ENCODE data around the gene KNDC1.

KNDC1 gene

GRCh38 chr10:133114251-133114650 is 45.8 kb upstream of the KNDC1 start:
- Histone ChIP-seq H3K36me3 (ENCODE audit: control insufficient read depth in 2 of 2, insufficient read depth in 1 of 2, low read length in 2 of 2) (no peaks in the 10 kb centered on the region), H3K4me1 (ENCODE audit: control insufficient read depth, insufficient read depth, low read length) (no peaks in the 10 kb centered on the region), H3K4me3 (ENCODE audit: low read depth, low read length) (no peak overlapping the region), H3K27ac (ENCODE audit: extremely low read depth, low read depth, low read length) (no peak overlapping the region), H3K9me3 (ENCODE audit: control insufficient read depth, insufficient read depth, low read depth, low read length) (no peaks in the 10 kb centered on the region)
- TF ChIP-seq ZNF148 (tag by site-specific recombination; IDR thresholded peaks at IDR 0.05; ENCODE audit: borderline replicate concordance) (no peak), ZNF169 (tag by site-specific recombination; IDR thresholded peaks at IDR 0.05) (no peak), ZBTB8A (tag by site-specific recombination; IDR thresholded peaks at IDR 0.05) (no peak), YY1 (tag by site-specific recombination; IDR thresholded peaks at IDR 0.05) (no peak), ZNF211 (tag by site-specific recombination; IDR thresholded peaks at IDR 0.05; ENCODE audit: low read depth) (no peak), SALL2 (tag by site-specific recombination; IDR thresholded peaks at IDR 0.05; ENCODE audit: borderline replicate concordance) (no peak)
- ChIA-PET POLR2A (no interaction called here), CTCF (interaction anchor here (1.1 kb wide), 1 partner anchor 11 kb away, joined by 4 read pairs; no protein-coding TSS in a partner anchor)

- Histone ChIP-seq H3K9me3 (ENCODE audit: control insufficient read depth, insufficient read depth, low read depth, low read length) (no peaks in the 10 kb centered on the region), H3K27ac (ENCODE audit: extremely low read depth, low read depth, low read length) (no peak overlapping the region), H3K36me3 (ENCODE audit: control insufficient read depth in 2 of 2, insufficient read depth in 1 of 2, low read length in 2 of 2) (no peaks in the 10 kb centered on the region), H3K4me3 (ENCODE audit: low read depth, low read length) (no peak overlapping the region), H3K4me1 (ENCODE audit: control insufficient read depth, insufficient read depth, low read length) (no peaks in the 10 kb centered on the region)
- CTCF ChIA-PET: no interaction called here
- POLR2A ChIA-PET: no interaction called here
- TF ChIP-seq PBX3 (CRISPR knock-in tag; IDR thresholded peaks at IDR 0.05) (no peak), ZNF132 (tag by site-specific recombination; IDR thresholded peaks at IDR 0.05; ENCODE audit: borderline replicate concordance) (no peak), ZNF621 (tag by site-specific recombination; IDR thresholded peaks at IDR 0.05) (no peak), ZNF747 (tag by site-specific recombination; IDR thresholded peaks at IDR 0.05) (no peak), PRDM1 (tag by site-specific recombination; IDR thresholded peaks at IDR 0.05) (no peak)
These were observed 45.1 kb upstream of the KNDC1 start for GRCh38 chr10:133114726-133115452.

- CTCF ChIA-PET: no interaction called here
- no peaks in the 10 kb centered on the region for H3K4me1 ChIP-seq (ENCODE audit: control insufficient read depth, insufficient read depth, low read length)
- no peaks in the 10 kb centered on the region for H3K36me3 ChIP-seq (ENCODE audit: control insufficient read depth in 2 of 2, insufficient read depth in 1 of 2, low read length in 2 of 2)
- no peaks in the 10 kb centered on the region for H3K9me3 ChIP-seq (ENCODE audit: control insufficient read depth, insufficient read depth, low read depth, low read length)
- H3K27ac ChIP-seq (ENCODE audit: extremely low read depth, low read depth, low read length): no peak overlapping the region
- H3K4me3 ChIP-seq (ENCODE audit: low read depth, low read length): no peak overlapping the region
- POLR2A ChIA-PET: no interaction called here
- TF ChIP-seq ZNF18 (tag by site-specific recombination; IDR thresholded peaks at IDR 0.05) (no peak), ZNF555 (tag by site-specific recombination; conservative IDR thresholded peaks at IDR 0.05) (no peak), ZNF121 (tag by site-specific recombination; IDR thresholded peaks at IDR 0.05) (no peak), ZNF423 (tag by site-specific recombination; IDR thresholded peaks at IDR 0.05) (no peak), ZNF654 (tag by site-specific recombination; IDR thresholded peaks at IDR 0.05; ENCODE audit: low read depth) (no peak), ZBTB10 (tag by site-specific recombination; IDR thresholded peaks at IDR 0.05) (no peak), ZNF416 (tag by site-specific recombination; IDR thresholded peaks at IDR 0.05) (no peak), ZNF157 (tag by site-specific recombination; IDR thresholded peaks at IDR 0.05) (no peak), ZNF341 (tag by site-specific recombination; IDR thresholded peaks at IDR 0.05; ENCODE audit: low read depth) (no peak), HOXD13 (CRISPR knock-in tag; IDR thresholded peaks at IDR 0.05; ENCODE audit: borderline replicate concordance) (no peak), GLI4 (tag by site-specific recombination; IDR thresholded peaks at IDR 0.05) (no peak)
These were observed 44.6 kb upstream of the KNDC1 start for GRCh38 chr10:133115453-133115842.
